CD14-positive monocyte (primary cell): ENCODE measurements around the gene RASD2. TPM values are rescaled to one million over a fixed set of nuclear protein-coding genes. Genes with fewer than 3 reads are reported as not detected.

Experiments used
- DNase-seq, 3 donors: peaks; one replicate each; pipeline ENCODE4 v3.0.0-alpha.2; 2011 to 2022
- H2AFZ ChIP-seq: 2 replicates; pipeline ENCODE4 v1.6.0; 2012; ENCODE audit warnings: mild to moderate bottlenecking, low read depth, low read length, inconsistent platforms; ENCODE audit not compliant: insufficient read depth, poor library complexity, severe bottlenecking
- H3K27ac ChIP-seq, 2 donors: 1 replicate in 1 of 2; 2 replicates in 1 of 2; pipeline ENCODE4 v1.5.1; 2012 to 2013; ENCODE audit warnings: low read length in 2 of 2, control low read depth in 1 of 2, inconsistent platforms in 1 of 2, low read depth in 1 of 2, mild to moderate bottlenecking in 1 of 2
- H3K27me3 ChIP-seq, 2 donors: one replicate each; pipeline versions ENCODE4 v1.6.0 to v1.6.1; 2011 to 2013; ENCODE audit warnings: low read length in 2 of 2; ENCODE audit not compliant: control insufficient read depth in 2 of 2, insufficient read depth in 2 of 2
- H3K36me3 ChIP-seq, 2 donors: replicated peaks in 1 of 2; 1 replicate in 1 of 2; 2 replicates in 1 of 2; pipeline versions ENCODE4 v1.5.1 to v1.6.1; 2012 to 2013; ENCODE audit warnings: low read length in 2 of 2, control low read depth in 1 of 2, inconsistent platforms in 1 of 2, mild to moderate bottlenecking in 1 of 2; ENCODE audit not compliant: insufficient read depth in 2 of 2, control insufficient read depth in 1 of 2
- H3K4me1 ChIP-seq, 2 donors: 1 replicate in 1 of 2; 2 replicates in 1 of 2; pipeline versions ENCODE4 v1.5.1 to v1.6.1; 2012 to 2013; ENCODE audit warnings: low read length in 2 of 2, control low read depth in 1 of 2, inconsistent platforms in 1 of 2, mild to moderate bottlenecking in 1 of 2, moderate library complexity in 1 of 2; ENCODE audit not compliant: insufficient read depth in 2 of 2, control insufficient read depth in 1 of 2
- H3K4me2 ChIP-seq: replicated peaks from 2 replicates; pipeline ENCODE3; 2012; ENCODE audit warnings: low read length, moderate library complexity, mild to moderate bottlenecking; ENCODE audit not compliant: poor library complexity, severe bottlenecking; ENCODE audit errors: extremely low read depth
- H3K4me3 ChIP-seq, 3 experiments: fragments of 200-600 bp in 1 of 3; sonication (generic) in 1 of 3; replicated peaks in 1 of 3; 1 replicate in 2 of 3; 2 replicates in 1 of 3; pipeline ENCODE4 v1.5.1; 2011 to 2013; ENCODE audit warnings: low read length in 3 of 3, mild to moderate bottlenecking in 3 of 3, control low read depth in 2 of 3, low read depth in 2 of 3, inconsistent platforms in 1 of 3, moderate library complexity in 1 of 3
- H3K79me2 ChIP-seq: 2 replicates; pipeline ENCODE4 v1.6.0; 2012; ENCODE audit warnings: mild to moderate bottlenecking, control low read depth, inconsistent platforms, low read length, moderate library complexity; ENCODE audit not compliant: insufficient read depth
- H3K9ac ChIP-seq: 2 replicates; pipeline ENCODE4 v1.6.0; 2017; ENCODE audit warnings: low read length, mild to moderate bottlenecking; ENCODE audit not compliant: insufficient read depth, poor library complexity, severe bottlenecking
- H3K9me3 ChIP-seq, 2 donors: replicated peaks in 1 of 2; 1 replicate in 1 of 2; 2 replicates in 1 of 2; pipeline versions ENCODE4 v1.5.1 to v1.6.1; 2012 to 2013; ENCODE audit warnings: low read length in 2 of 2, control low read depth in 1 of 2; ENCODE audit not compliant: control insufficient read depth in 1 of 2, insufficient read depth in 1 of 2
- H4K20me1 ChIP-seq: 2 replicates; pipeline ENCODE4 v1.6.0; 2012; ENCODE audit warnings: mild to moderate bottlenecking, low read length, control low read depth, moderate library complexity; ENCODE audit not compliant: insufficient read depth
- H3K27ac Mint-ChIP-seq, 7 donors: one replicate each; pipeline ENCODE4 v1.8.0; 2020; ENCODE audit warnings: mild to moderate bottlenecking in 7 of 7, mixed read lengths in 7 of 7, moderate library complexity in 6 of 7, inconsistent platforms in 2 of 7
- H3K27me3 Mint-ChIP-seq, 3 donors: one replicate each; pipeline ENCODE4 v1.8.0; 2021 to 2022; ENCODE audit warnings: low read depth in 3 of 3, mild to moderate bottlenecking in 3 of 3, mixed read lengths in 3 of 3, moderate library complexity in 3 of 3, inconsistent platforms in 1 of 3
- H3K36me3 Mint-ChIP-seq, 2 donors: one replicate each; pipeline ENCODE4 v1.8.0; 2020; ENCODE audit warnings: mixed read lengths in 2 of 2, inconsistent platforms in 1 of 2, mild to moderate bottlenecking in 1 of 2
- H3K4me1 Mint-ChIP-seq: one replicate; pipeline ENCODE4 v1.8.0; 2020; ENCODE audit warnings: mild to moderate bottlenecking, mixed read lengths
- H3K4me3 Mint-ChIP-seq, 2 donors: one replicate each; pipeline ENCODE4 v1.8.0; 2020; ENCODE audit warnings: mild to moderate bottlenecking in 2 of 2, mixed read lengths in 2 of 2, moderate library complexity in 1 of 2
- H3K9me3 Mint-ChIP-seq, 7 donors: one replicate each; pipeline ENCODE4 v1.8.0; 2020 to 2022; ENCODE audit warnings: mixed read lengths in 7 of 7, mild to moderate bottlenecking in 6 of 7, moderate library complexity in 6 of 7, inconsistent platforms in 2 of 7
- CTCF ChIP-seq: fragments of 200-600 bp; IDR thresholded peaks from one replicate; pipeline ENCODE4 v1.8.0; 2022; ENCODE audit warnings: antibody characterized with exemption, mild to moderate bottlenecking
- WGBS: methylation state at CpG from one replicate; pipeline ENCODE4 v1.1.5; 2013; ENCODE audit warnings: missing lambda C conversion rate; ENCODE audit not compliant: insufficient coverage; 5-methylcytosine and 5-hydroxymethylcytosine counted together
- intact Hi-C, 2 donors: fragments of 100-400 bp; cut with micrococcal nuclease; formaldehyde crosslinking; loops; one replicate each; pipeline versions ENCODE4 v1.15.0 to v1.15.1; 2023
- polyA plus RNA-seq, 3 donors: library from polyadenylated mRNA; depleted of rRNA in 1 of 3; unstranded in 2 of 3; stranded (reverse) in 1 of 3; fragments of 300-500 nt in 2 of 3; fragments of >200 nt in 1 of 3; fragmentation: Illumina TruSeq in 2 of 3; gene quantifications; 1 replicate in 2 of 3; 2 replicates in 1 of 3; pipeline ENCODE4 v1.2.3, GENCODE V29; 2012 to 2021

RASD2 gene
- polyA plus RNA-seq, 3 donors = 0.29 TPM; not detected in 2

- no peaks in the 10 kb centered on the region for H3K36me3 ChIP-seq
- no peaks in the 10 kb centered on the region for H4K20me1 ChIP-seq
- Mint-ChIP-seq H3K27me3 (peaks cover 8 to 38% (median 16%) of the 10 kb centered on the region in 3 donors), H3K4me1 (no peaks in the 10 kb centered on the region), H3K4me3 (no peak overlapping the region), H3K36me3 (no peaks in the 10 kb centered on the region), H3K9me3 (peaks cover 0 to 4% (median 2%) of the 10 kb centered on the region in 7 donors), H3K27ac (no peak overlapping the region)
- H2AFZ ChIP-seq = no peak overlapping the region
- H3K4me2 ChIP-seq = no peak overlapping the region
- intact Hi-C loops = no loop called here
- no peaks in the 10 kb centered on the region for H3K9me3 ChIP-seq
- no peaks in the 10 kb centered on the region for H3K79me2 ChIP-seq
- WGBS = 98% methylated on average over 4 of the region's 8 CpGs
- no peak for DNase-seq
- no peak overlapping the region for H3K4me3 ChIP-seq
- H3K27ac ChIP-seq = no peak overlapping the region
- peaks cover 0 to 19% of the 10 kb centered on the region in 2 donors for H3K27me3 ChIP-seq
- H3K9ac ChIP-seq = no peak overlapping the region
- no peak for TF ChIP-seq CTCF
- no peaks in the 10 kb centered on the region for H3K4me1 ChIP-seq
Measured at GRCh38 chr22:35517769-35518530, 22.7 kb upstream of the RASD2 start.

GRCh38 chr22:35518811-35519210, 21.8 kb upstream of the RASD2 start:
- no peak overlapping the region for H3K4me3 Mint-ChIP-seq
- intact Hi-C loops = no loop called here

More at GRCh38 chr22:35518811-35519210, 21.8 kb upstream of the RASD2 start:
- Mint-ChIP-seq H3K36me3 (no peaks in the 10 kb centered on the region), H3K4me1 (no peaks in the 10 kb centered on the region), H3K27ac (no peak overlapping the region), H3K27me3 (peaks cover 8 to 31% (median 15%) of the 10 kb centered on the region in 3 donors), H3K9me3 (peaks cover 0 to 4% (median 2%) of the 10 kb centered on the region in 7 donors)
- DNase-seq = no peak
- no peaks in the 10 kb centered on the region for H3K9me3 ChIP-seq
- H3K79me2 ChIP-seq = no peaks in the 10 kb centered on the region
- no peak overlapping the region for H3K27ac ChIP-seq
- no peaks in the 10 kb centered on the region for H3K36me3 ChIP-seq
- no peak overlapping the region for H3K4me3 ChIP-seq
- 94% methylated on average over 4 of the region's 7 CpGs for WGBS
- peaks cover 0 to 13% of the 10 kb centered on the region in 2 donors for H3K27me3 ChIP-seq
- no peak overlapping the region for H2AFZ ChIP-seq
- no peak for TF ChIP-seq CTCF
- H3K4me2 ChIP-seq = no peak overlapping the region
- H3K4me1 ChIP-seq = no peaks in the 10 kb centered on the region
- H4K20me1 ChIP-seq = no peaks in the 10 kb centered on the region
- no peak overlapping the region for H3K9ac ChIP-seq
